Pulmonary artery endothelial cell (primary cell): ENCODE results near the gene GNAL. TPM values are rescaled to one million over a fixed set of nuclear protein-coding genes. Genes with fewer than 3 reads are reported as not detected.
"Not testable (repeated sequence)": the region's sequence is repeated elsewhere in the genome, so short reads cannot be mapped to it uniquely, and the experiment has no call there.

Experiments
- DNase-seq: peaks from one replicate; pipeline ENCODE4 v3.0.0-alpha.2; 2011; ENCODE audit warnings: low read depth, low spot score
- total RNA-seq: library from RNA; depleted of rRNA; stranded (reverse); fragments of >200 nt; gene quantifications from 2 replicates; pipeline ENCODE4 v1.2.3, GENCODE V29; 2014

Gene GNAL
- 0.18 and 0.46 TPM in 2 replicates for total RNA-seq

- DNase-seq = peak; percentile 49
Observed at GRCh38 chr18:11688972-11689668, at the start of gene GNAL. GNAL (plus strand) TSS chr18:11689264; CDS start chr18:11689564, 300 bp downstream.

DNA sequence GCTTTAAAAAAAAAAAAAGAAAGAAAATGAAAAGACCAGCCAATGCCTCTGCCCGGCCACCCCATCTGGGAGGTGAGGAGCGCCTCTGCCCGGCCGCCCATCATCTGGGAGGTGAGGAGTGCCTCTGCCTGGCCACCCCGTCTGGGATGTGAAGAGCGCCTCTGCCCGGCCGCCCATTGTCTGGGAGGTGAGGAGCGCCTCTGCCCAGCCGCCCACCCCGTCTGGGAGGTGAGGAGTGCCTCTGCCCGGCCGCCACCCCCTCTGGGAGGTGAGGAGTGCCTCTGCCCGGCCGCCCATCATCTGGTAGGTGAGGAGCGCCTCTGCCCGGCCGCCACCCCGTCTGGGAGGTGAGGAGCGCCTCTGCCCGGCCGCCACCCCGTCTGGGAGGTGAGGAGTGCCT lies 41.8 kb upstream of the GNAL start:
- DNase-seq = not testable (repeated sequence)

- not testable (repeated sequence) for DNase-seq
Observed at GRCh38 chr18:11647804-11648203, 41.3 kb upstream of the GNAL start.

DNA sequence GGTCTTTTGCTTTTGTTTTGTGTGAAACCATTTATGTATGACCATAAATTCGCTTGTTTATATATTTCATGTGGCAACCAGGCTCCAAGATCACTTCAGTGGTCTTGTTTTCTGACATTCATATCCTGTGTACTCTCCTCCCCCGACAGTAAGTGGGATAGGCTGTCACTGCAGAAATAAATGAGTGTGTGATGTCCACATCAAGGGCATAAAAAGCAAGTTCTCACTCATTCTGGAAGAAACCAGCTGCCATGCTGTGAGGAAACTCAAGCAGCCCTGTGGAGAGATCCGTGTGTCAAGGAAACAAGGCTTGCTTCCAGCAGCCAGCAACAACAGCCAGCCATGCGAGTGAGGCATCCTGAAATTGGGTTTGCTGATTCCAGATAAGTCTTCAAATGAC lies 39.2 kb upstream of the GNAL start:
- no peak for DNase-seq

GRCh38 chr18:11651899-11652298 lies 37.2 kb upstream of the GNAL start:
- no peak for DNase-seq

GRCh38 chr18:11653521-11653920 lies 35.5 kb upstream of the GNAL start:
- DNase-seq = no peak

- no peak for DNase-seq
Observed at GRCh38 chr18:11654736-11655605, 34.1 kb upstream of the GNAL start.

DNA sequence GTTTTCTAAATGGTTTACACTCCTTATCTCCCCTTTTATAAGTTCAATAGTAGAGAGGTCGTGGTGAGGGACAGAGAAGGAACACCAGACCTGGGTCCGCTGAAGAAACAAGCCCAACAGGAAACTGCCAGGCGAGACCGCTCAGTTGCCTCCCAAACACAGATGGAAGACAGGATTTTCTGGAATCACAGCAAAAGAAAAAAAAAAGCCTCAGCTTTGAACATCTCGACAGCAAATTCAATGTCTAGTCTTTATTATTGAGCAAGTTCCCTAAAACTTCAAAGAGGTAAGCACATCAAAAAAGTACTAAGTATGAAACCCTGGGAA lies 33.5 kb upstream of the GNAL start:
- DNase-seq = no peak

GRCh38 chr18:11657152-11657551 lies 31.9 kb upstream of the GNAL start:
- DNase-seq = no peak

DNA sequence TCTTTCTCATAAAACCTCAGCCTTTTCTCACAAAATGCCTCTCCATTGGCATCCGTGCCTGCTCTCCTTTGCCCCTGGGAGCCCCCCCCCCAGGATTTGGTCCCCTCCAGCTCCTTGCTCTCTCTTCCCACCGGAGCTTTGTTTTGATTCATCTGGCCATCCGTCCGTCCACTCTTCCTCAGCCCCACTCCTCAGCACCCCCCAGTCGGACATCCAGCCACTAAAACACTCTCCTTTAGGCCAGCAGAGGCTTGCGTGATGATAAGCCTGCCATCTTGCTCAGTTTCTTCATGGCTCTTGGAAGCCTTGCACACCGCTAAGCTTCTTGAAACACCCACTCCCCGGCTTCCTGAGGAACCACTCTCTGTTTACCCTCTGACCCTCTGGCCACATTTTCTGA lies 31.5 kb upstream of the GNAL start:
- DNase-seq = no peak

GRCh38 chr18:11658019-11658418 lies 31.0 kb upstream of the GNAL start:
- DNase-seq = no peak

GRCh38 chr18:11658989-11659388 lies 30.1 kb upstream of the GNAL start:
- no peak for DNase-seq

GRCh38 chr18:11660691-11661090 lies 28.4 kb upstream of the GNAL start:
- DNase-seq = no peak

- DNase-seq = no peak
Observed at GRCh38 chr18:11661430-11661829, 27.6 kb upstream of the GNAL start.

GRCh38 chr18:11663439-11664029 lies 25.5 kb upstream of the GNAL start:
- DNase-seq = no peak

DNA sequence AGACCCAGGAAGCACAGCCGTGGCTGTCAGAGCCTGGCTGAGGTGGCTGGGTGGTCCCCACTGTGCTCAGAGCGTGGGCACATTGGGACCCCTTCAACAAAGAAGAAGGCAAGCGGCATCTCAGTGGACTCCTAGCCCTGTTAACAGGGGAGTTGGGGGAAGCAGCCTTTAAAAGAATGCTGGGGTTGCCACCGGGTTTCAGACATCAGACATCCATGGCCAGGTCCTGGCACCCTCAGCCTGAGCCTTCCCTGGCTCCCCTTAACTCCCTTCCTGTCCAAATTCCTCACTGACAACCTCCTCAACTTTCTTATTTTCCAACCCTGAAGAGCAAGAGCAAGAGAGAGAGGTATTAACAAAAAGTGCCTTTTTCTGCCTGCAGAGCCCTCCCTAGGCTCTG lies 24.8 kb upstream of the GNAL start:
- no peak for DNase-seq

DNA sequence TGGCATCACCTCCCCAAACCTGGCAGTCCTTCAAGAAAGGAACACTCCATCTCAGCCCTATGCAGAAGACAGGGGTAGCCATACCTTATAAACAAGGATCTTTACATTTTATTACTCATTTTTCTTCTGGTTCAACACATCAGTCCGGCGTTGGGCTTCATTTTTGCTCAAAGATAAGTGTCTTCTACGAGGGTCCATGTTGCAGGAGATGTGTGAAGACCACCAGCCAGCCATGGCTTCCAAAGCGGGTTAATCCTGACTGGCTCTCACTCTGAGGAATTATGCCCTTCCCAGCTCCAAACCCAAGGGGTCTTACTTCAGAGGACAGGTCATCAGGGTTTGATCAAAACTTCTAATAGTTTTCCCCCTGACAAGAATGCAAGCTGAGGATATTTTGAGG lies 23.9 kb upstream of the GNAL start:
- DNase-seq = no peak

DNA sequence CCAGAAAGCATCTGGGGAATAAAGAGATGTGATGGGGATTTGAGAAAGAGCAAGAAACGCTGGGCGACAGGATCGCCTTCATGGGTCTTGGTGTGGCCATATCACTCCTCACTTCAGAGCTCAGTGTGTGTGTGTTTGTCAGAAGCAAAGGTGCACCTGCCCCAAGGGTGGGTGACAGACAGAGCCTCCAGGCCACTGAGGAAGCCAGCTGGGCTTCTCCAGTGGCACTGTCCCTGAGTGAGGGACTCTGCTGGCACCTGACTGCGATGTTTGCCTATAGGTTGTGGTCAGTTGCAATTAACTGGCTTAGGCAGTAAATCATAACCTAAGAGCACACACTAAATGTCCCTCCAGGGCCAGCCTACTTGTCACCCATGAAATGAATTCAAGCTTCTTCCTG lies 23.5 kb upstream of the GNAL start:
- no peak for DNase-seq

DNA sequence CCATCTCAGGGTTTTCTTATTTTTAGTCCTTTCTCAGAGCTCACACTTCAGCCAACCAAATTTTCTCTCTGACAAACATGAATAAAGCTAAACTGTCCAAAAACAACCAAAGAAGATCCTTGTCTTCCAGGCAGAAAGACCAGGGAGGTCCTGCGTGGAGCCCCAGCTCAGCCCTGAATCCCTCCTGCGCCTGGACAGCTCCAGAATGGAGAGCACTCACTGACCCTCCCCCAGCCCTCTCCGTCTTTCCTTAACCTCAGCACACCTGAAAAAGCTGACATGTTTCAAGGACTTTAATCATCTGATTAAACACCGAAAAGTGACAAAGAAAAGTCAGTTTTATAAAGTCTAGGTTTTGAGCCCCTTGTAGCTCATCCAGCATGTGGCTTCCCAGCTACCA lies 22.9 kb upstream of the GNAL start:
- no peak for DNase-seq

DNA sequence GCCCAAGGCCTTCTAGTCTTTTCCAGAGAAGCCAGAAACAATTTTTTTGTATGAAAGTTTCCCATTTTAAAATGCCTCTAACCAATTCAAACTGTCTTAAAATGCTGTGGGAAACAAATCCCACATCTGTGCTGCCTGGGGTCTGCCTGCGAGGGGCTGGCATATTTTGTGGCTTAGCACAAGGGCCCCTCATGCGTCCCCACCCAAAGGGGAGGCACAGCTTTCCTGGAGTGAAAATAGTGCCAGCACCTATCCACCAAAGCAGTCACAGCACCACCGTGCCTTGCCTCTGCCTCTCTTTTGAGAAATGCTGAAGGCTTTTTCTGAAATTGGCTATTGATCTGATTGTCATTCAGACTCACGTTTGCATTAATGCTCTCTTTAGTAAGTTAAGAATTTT lies 22.2 kb upstream of the GNAL start:
- DNase-seq = no peak

GRCh38 chr18:11667578-11667977 lies 21.5 kb upstream of the GNAL start:
- no peak for DNase-seq

GRCh38 chr18:11668441-11669169 lies 20.5 kb upstream of the GNAL start:
- DNase-seq = no peak
